Fibroblast of pulmonary artery (primary cell): ENCODE measurements around the gene NR1I2.

Source experiments
- DNase-seq: peaks from one replicate; pipeline ENCODE4 v3.0.0-alpha.2; 2010; ENCODE audit warnings: low read depth
- H3K4me3 ChIP-seq: replicated peaks from 2 replicates; pipeline ENCODE4 v1.5.1; 2011; ENCODE audit warnings: low read depth, mild to moderate bottlenecking, control low read depth, low read length, moderate library complexity
- TF ChIP-seq, protein P1 (sequence below): IDR thresholded peaks from 2 replicates; pipeline ENCODE4 v1.5.1; 2011; ENCODE audit warnings: mild to moderate bottlenecking, control low read depth, low read length, inconsistent platforms; ENCODE audit errors: missing control alignments

NR1I2 gene

DNA sequence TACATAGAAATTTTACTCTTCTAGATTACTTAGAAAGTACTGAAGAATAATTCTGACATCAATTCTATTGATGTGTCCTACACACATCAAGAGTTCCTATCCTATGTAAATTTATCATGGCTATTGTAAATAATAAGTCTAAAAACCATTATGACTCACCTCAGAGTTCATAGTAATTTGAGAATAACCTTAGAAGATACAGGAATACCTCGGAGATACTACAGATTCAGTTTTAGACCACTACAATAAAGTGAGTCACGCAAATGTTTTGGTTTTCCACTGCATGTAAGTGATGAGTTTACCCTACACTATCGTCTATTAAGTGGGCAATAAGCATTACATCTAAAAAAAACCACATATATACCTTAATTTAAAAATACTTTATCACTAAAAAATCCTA, 74.8 kb downstream of the NR1I2 start:
- no peak for DNase-seq
- TF ChIP-seq, protein P1, sequence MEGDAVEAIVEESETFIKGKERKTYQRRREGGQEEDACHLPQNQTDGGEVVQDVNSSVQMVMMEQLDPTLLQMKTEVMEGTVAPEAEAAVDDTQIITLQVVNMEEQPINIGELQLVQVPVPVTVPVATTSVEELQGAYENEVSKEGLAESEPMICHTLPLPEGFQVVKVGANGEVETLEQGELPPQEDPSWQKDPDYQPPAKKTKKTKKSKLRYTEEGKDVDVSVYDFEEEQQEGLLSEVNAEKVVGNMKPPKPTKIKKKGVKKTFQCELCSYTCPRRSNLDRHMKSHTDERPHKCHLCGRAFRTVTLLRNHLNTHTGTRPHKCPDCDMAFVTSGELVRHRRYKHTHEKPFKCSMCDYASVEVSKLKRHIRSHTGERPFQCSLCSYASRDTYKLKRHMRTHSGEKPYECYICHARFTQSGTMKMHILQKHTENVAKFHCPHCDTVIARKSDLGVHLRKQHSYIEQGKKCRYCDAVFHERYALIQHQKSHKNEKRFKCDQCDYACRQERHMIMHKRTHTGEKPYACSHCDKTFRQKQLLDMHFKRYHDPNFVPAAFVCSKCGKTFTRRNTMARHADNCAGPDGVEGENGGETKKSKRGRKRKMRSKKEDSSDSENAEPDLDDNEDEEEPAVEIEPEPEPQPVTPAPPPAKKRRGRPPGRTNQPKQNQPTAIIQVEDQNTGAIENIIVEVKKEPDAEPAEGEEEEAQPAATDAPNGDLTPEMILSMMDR, result no peak
- H3K4me3 ChIP-seq, result no peak overlapping the region

DNA sequence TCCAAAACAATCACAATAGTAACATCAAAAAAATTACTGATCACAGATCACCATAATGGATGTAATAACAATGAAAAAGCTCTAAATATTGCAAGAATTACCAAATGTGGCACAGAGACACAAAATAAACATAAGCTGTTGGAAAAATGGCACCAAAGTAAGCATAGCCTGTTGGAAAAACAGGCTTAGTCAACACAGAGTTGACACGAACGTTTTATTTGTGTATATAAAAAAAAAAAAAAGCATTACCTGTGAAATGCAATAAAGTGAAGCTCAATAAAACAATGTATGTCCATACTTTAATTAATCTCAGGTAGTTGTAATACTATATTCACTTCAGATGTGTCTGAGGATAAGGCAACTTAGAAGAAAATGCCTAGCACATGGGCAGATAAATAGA, 77.1 kb downstream of the NR1I2 start:
- no peak overlapping the region for H3K4me3 ChIP-seq
- no peak for DNase-seq
- TF ChIP-seq, protein P1, result no peak

DNA sequence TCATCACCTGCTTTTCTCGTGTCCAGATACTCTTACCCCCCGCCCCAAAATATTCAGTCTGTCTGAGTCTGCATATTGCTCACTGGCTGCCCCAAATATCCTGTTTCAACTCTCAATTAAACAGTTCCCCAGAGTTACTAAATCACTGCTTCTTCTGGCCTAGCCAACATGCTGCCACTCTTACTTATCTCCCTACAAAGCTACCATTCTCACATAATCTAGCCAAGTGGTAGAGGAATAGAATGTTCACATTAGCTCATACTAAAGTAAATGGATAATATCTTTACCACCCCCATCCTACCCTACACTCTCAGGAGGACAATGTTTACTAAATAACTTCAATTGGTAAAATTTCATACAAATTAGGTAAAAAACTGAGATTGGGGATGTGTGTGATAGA, 77.8 kb downstream of the NR1I2 start:
- TF ChIP-seq, protein P1, result no peak
- DNase-seq, result no peak
- H3K4me3 ChIP-seq, result no peak overlapping the region

DNA sequence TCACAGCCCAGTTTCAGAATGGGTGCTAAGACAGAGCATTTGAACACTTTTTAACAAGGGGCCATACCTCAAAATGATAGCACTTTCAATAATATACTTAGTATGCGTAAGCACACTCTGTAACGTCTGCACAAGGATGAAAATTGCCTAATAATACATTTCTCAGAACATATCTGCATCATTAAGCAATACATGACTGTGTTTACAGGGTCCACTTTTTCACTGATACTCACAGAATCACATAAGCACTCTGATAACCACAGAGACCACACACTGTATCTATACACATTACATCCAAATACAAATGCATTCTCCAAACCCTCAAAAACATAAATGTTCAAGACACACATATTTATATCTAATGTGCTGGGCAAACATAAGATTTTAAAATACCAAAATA, 79.8 kb downstream of the NR1I2 start:
- TF ChIP-seq, protein P1, result no peak
- no peak for DNase-seq
- H3K4me3 ChIP-seq, result no peak overlapping the region

DNA sequence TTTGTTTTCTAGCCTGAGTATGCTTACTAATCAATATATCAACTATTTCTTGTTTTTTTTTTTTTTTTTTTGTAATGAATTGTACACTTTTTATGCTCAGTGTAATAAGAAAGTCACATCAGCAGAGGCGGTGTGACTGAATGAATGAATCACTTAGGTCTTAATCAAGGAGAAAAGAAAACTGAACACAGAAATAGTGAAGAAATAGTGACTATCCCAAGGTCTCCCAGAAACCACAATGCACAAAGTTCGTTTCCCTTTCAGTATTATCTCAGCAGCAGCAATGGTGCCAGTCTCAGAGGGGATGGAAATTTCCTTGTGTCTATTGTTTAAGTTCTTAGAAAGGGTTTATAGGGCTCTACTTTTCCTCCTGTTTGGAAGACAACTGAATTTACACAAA, 80.7 kb downstream of the NR1I2 start:
- TF ChIP-seq, protein P1, result no peak
- DNase-seq, result no peak
- H3K4me3 ChIP-seq, result no peak overlapping the region

DNA sequence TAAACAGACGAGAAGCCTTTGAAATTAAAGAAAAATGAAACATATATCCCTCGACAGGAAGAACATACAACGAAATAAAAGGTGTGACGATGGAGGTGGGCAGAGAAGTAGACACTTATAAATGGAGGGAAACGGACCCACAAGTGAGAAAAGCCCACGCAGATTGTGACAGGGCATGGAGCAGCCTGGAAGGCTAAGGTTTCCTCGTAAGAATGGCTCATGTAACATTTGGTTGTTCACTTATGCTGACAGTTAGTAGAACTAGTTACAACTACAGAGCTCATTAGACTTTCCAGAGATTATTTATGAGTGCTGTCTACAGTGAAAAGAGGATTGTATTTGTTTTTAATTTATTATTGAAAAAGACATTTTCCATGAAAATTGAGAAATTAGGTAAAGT, 82.6 kb downstream of the NR1I2 start:
- H3K4me3 ChIP-seq, result no peak overlapping the region
- TF ChIP-seq, protein P1, result no peak
- DNase-seq, result no peak
